GM12891 (cell line): ENCODE measurements around the gene KLF1.

Source experiments
- POLR2A ChIP-seq: IDR thresholded peaks from 2 replicates; pipeline ENCODE4 v1.6.1; 2011; ENCODE audit warnings: low read depth, low read length, control low read depth
- POLR2AphosphoS5 ChIP-seq: IDR thresholded peaks from 2 replicates; pipeline ENCODE4 v1.6.1; 2011; ENCODE audit warnings: low read depth, low read length, control low read depth
- SPI1 ChIP-seq: IDR thresholded peaks from 2 replicates; pipeline ENCODE4 v1.6.1; 2011; ENCODE audit warnings: low read depth, low read length, control low read depth
- TAF1 ChIP-seq: IDR thresholded peaks from 2 replicates; pipeline ENCODE4 v1.6.1; 2011; ENCODE audit warnings: low read depth, low read length, control low read depth

DNA sequence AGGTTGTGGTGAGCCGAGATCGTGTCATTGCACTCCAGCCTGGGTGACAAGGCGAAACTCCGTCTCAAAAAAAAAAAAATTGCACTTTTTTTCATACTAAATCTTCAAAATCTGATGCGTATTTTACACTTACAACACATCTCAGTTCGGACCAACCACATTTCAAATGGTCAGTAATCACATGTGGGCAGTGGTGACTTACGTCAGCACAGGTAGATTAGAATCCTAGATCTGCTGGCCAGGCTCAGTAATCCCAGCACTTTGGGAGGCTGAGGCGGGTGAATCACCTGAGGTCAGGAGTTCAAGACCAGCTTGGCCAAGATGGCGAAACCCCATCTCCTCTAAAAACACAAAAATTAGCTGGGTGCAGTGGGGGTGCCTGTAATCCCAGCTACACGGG lies 48.1 kb upstream of the KLF1 start:
- TF ChIP-seq POLR2AphosphoS5 (no peak), POLR2A (no peak), TAF1 (no peak), SPI1 (no peak)
